Measurements from ENCODE around the gene CLEC6A. TPM values are rescaled to one million over a fixed set of nuclear protein-coding genes. Genes with fewer than 3 reads are reported as not detected.

Gene CLEC6A
- total RNA-seq, 4 donors from 2014 or later = not detected

DNA sequence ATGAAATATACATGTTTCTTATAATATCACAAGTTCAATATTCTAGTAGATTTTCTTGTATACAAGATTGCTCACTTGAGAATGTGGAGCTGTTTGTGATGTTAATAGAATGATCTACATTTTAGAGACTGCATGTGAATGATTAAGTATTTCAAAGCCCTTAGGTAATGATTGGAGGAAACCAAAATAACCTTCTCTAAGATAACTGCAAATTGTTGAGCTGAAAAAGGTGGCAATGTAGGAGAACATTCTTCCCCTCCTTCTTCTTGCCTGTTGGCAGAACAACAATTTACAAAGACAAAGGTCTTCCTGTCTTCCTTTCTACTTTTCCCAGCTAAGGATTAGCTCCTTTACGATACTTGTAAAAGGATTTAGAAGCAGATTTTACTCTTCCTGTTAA lies 2.0 kb upstream of the CLEC6A start:
- no peak for TF ChIP-seq POLR2A (IDR thresholded peaks at IDR 0.05)
- no peak for TF ChIP-seq EP300 (IDR thresholded peaks at IDR 0.05)
- TF ChIP-seq, protein P1, sequence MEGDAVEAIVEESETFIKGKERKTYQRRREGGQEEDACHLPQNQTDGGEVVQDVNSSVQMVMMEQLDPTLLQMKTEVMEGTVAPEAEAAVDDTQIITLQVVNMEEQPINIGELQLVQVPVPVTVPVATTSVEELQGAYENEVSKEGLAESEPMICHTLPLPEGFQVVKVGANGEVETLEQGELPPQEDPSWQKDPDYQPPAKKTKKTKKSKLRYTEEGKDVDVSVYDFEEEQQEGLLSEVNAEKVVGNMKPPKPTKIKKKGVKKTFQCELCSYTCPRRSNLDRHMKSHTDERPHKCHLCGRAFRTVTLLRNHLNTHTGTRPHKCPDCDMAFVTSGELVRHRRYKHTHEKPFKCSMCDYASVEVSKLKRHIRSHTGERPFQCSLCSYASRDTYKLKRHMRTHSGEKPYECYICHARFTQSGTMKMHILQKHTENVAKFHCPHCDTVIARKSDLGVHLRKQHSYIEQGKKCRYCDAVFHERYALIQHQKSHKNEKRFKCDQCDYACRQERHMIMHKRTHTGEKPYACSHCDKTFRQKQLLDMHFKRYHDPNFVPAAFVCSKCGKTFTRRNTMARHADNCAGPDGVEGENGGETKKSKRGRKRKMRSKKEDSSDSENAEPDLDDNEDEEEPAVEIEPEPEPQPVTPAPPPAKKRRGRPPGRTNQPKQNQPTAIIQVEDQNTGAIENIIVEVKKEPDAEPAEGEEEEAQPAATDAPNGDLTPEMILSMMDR (IDR thresholded peaks at IDR 0.05) = no peak
- no peak for TF ChIP-seq POLR2AphosphoS5 (IDR thresholded peaks at IDR 0.05)
- ATAC-seq = no peak
- Histone ChIP-seq H3K4me3 (no peak overlapping the region), H3K27ac (no peak overlapping the region), H3K36me3 (no peaks in the 10 kb centered on the region), H3K27me3 (peaks cover 3% of the 10 kb centered on the region), H3K4me1 (no peaks in the 10 kb centered on the region), H3K9me3 (no peaks in the 10 kb centered on the region)
- WGBS, 2 donors (ENCODE audit: low coverage in 1 of 2) = 50 to 57% methylated on average over 1 of the region's 1 CpG

DNA sequence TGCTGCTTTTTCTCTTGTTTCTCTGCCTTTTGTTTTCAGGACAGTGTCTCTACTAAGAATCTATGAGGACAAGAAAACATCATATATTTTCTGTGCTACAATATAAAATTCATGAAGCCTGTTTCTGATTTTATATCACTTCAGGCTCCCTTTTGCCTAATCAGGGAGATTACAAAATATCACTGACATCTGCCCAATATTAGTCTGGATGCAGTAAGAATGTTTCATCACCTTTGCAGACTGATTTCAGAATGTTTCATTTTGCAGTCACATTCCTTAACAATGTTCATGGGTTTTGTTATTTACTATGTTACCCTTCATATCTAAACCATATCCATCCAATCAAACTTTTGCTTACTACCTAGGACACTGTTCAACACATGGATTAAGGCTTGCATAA lies 491 bp upstream of the CLEC6A start:
- Histone ChIP-seq H3K4me3 (no peak overlapping the region), H3K4me1 (no peaks in the 10 kb centered on the region), H3K9me3 (no peaks in the 10 kb centered on the region), H3K36me3 (no peaks in the 10 kb centered on the region), H3K27me3 (peaks cover 9% of the 10 kb centered on the region), H3K27ac (no peak overlapping the region)
- no peak for ATAC-seq
- TF ChIP-seq, protein P1 (IDR thresholded peaks at IDR 0.05) = no peak
- TF ChIP-seq EP300 (IDR thresholded peaks at IDR 0.05) = no peak
- no peak for TF ChIP-seq POLR2A (IDR thresholded peaks at IDR 0.05)
- TF ChIP-seq POLR2AphosphoS5 (IDR thresholded peaks at IDR 0.05) = no peak

DNA sequence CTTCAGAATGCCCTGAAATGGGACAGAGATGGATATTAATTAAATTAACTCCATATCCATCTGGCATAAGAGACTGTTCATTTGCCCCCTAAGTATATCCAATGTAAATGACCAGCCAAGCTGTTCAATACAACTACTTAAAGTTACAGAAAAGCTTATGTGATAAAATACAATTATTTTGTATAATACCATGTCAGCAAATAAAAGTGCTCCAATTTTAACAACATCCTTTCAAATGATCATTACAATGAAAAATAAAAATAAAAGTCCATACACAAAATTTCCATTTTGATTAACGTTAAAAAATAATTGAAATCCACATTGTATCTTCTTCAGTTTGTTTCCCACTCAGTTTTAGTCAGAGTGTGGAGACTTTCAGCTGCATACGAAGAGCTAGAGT lies 5.7 kb downstream of the CLEC6A start:
- ATAC-seq = no peak

DNA sequence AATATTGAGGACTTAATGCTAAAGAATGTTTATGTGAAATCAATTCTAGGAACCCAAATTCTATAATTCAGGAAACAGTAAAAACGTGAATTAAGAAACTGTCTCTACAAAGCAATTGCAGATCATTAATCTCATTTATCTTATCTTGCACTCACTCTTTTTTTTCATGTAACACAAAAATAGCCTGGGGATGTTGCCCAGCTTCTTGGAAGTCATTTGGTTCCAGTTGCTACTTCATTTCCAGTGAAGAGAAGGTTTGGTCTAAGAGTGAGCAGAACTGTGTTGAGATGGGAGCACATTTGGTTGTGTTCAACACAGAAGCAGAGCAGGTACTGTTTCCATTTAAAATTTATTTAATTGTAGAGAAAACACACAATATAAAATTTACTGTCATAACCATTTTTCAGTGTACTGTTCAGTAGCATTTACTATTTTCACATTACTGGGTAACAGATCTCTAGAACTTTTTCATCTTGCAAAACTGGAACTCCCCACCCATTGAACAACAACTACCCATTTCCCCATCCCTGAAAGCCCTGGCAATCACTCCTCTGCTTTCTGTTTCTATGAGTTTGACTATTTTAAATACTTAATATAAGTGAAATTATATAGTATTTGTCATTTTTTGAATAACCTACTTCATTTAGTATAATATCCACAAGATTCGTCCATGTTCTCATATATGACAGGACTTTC lies 9.7 kb downstream of the CLEC6A start:
- ATAC-seq = no peak
- Histone ChIP-seq H3K36me3 (no peaks in the 10 kb centered on the region), H3K4me3 (no peak overlapping the region), H3K9me3 (no peaks in the 10 kb centered on the region), H3K27me3 (peaks cover 8% of the 10 kb centered on the region), H3K27ac (no peak overlapping the region), H3K4me1 (no peaks in the 10 kb centered on the region)
- TF ChIP-seq, protein P1 (IDR thresholded peaks at IDR 0.05) = no peak
- TF ChIP-seq POLR2A (IDR thresholded peaks at IDR 0.05) (no peak), POLR2AphosphoS5 (IDR thresholded peaks at IDR 0.05) (no peak), EP300 (IDR thresholded peaks at IDR 0.05) (no peak)
- WGBS, 2 donors (ENCODE audit: low coverage in 1 of 2) = 0 to 18% methylated on average over 2 of the region's 2 CpGs

More for the DNA sequence above, 5.7 kb downstream of the CLEC6A start:
- Histone ChIP-seq H3K27ac (no peak overlapping the region), H3K4me3 (no peak overlapping the region), H3K36me3 (no peaks in the 10 kb centered on the region), H3K4me1 (no peaks in the 10 kb centered on the region), H3K27me3 (peaks cover 19% of the 10 kb centered on the region), H3K9me3 (no peaks in the 10 kb centered on the region)
- TF ChIP-seq, protein P1 (IDR thresholded peaks at IDR 0.05) = no peak
- TF ChIP-seq POLR2AphosphoS5 (IDR thresholded peaks at IDR 0.05) = no peak
- no peak for TF ChIP-seq POLR2A (IDR thresholded peaks at IDR 0.05)
- no peak for TF ChIP-seq EP300 (IDR thresholded peaks at IDR 0.05)
- 72 to 78% methylated on average over 2 of the region's 2 CpGs for WGBS, 2 donors (ENCODE audit: low coverage in 1 of 2)

DNA sequence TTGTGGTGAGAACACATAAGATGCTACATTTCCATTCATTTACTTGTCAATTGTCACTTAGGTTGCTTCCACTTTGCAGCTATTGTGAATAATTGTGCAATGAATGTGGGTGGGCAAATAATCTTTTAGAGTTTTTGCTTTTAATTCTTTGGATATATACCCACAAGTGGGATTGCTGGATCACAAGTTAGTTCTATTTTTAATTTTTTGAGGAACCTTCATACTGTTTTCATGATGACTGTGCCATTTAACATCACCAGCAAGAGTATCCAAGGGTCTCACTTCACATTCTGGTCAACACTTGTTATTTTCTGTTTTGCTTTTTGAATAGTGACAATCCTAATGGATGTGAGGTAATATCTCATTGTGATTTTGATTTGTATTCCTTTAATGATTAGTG lies 10.5 kb downstream of the CLEC6A start:
- Histone ChIP-seq H3K27ac (no peak overlapping the region), H3K9me3 (no peaks in the 10 kb centered on the region), H3K27me3 (peaks cover under 1% of the 10 kb centered on the region), H3K4me1 (no peaks in the 10 kb centered on the region), H3K36me3 (no peaks in the 10 kb centered on the region), H3K4me3 (no peak overlapping the region)
- no peak for ATAC-seq
- TF ChIP-seq, protein P1 (IDR thresholded peaks at IDR 0.05) = no peak
- TF ChIP-seq EP300 (IDR thresholded peaks at IDR 0.05) (no peak), POLR2AphosphoS5 (IDR thresholded peaks at IDR 0.05) (no peak), POLR2A (IDR thresholded peaks at IDR 0.05) (no peak)

Data from gastroesophageal sphincter (tissue), 4 donors.